GM18858 (cell line): ENCODE results near the gene PCNA.

Experiments
- ATAC-seq: cut with Tn5 transposase; IDR thresholded peaks from one replicate; pipeline ENCODE4 v1.9.1; 2021; ENCODE audit not compliant: unreplicated experiment

PCNA gene

GRCh38 chr20:5067877-5068645, 51.7 kb downstream of the PCNA start:
- no peak for ATAC-seq

GRCh38 chr20:5065879-5066383, 53.8 kb downstream of the PCNA start:
- no peak for ATAC-seq

GRCh38 chr20:5065166-5065878, 54.4 kb downstream of the PCNA start:
- ATAC-seq, result no peak
